ENCODE data around the gene NOL4L. TPM values are rescaled to one million over a fixed set of nuclear protein-coding genes. Genes with fewer than 3 reads are reported as not detected.

Gene NOL4L
- total RNA-seq, 1 experiment from 2014 or later: 31.7 TPM

GRCh38 chr20:32509639-32510066, 75.5 kb downstream of the NOL4L start:
- Histone ChIP-seq H3K27me3 (ENCODE audit: insufficient read depth, low read length) (no peaks in the 10 kb centered on the region), H3K56ac (ENCODE audit: insufficient read length, low read depth, low read length) (no peak overlapping the region), H2BK120ac (ENCODE audit: low read depth, low read length, poor library complexity, severe bottlenecking) (no peak overlapping the region), H3K4ac (ENCODE audit: low read depth, low read length) (no peak overlapping the region), H3K9ac (ENCODE audit: extremely low read depth, insufficient read length, low read length) (no peak overlapping the region), H2BK5ac (ENCODE audit: insufficient read length, low read length) (no peak overlapping the region), H4K5ac (ENCODE audit: insufficient read length, low read depth, low read length) (no peak overlapping the region), H3K4me1 (ENCODE audit: insufficient read depth, low read length) (no peaks in the 10 kb centered on the region; the same call in 1 of the 2 replicates), H2AK5ac (ENCODE audit: insufficient read length, low read length) (no peak overlapping the region), H3K27ac (ENCODE audit: insufficient read length, low read depth, low read length) (no peak overlapping the region), H3K23ac (ENCODE audit: insufficient read length, low read depth, low read length) (no peak overlapping the region), H3K14ac (ENCODE audit: insufficient read depth, low read length) (no peak overlapping the region), H3K18ac (ENCODE audit: insufficient read length, low read depth, low read length) (no peak overlapping the region), H2AFZ (ENCODE audit: low read length) (no peak overlapping the region), H3K4me2 (ENCODE audit: insufficient read depth, insufficient read length, low read length) (no peak overlapping the region), H3K79me2 (ENCODE audit: insufficient read depth, low read length) (no peaks in the 10 kb centered on the region), H3K23me2 (ENCODE audit: insufficient read length, low read depth, low read length, poor library complexity, severe bottlenecking) (no peaks in the 10 kb centered on the region), H3T11ph (ENCODE audit: low read length) (no peak overlapping the region), H4K20me1 (ENCODE audit: control insufficient read depth, insufficient read depth, insufficient read length) (no peaks in the 10 kb centered on the region), H2BK12ac (ENCODE audit: insufficient read length, low read depth, low read length) (no peak overlapping the region), H2BK15ac (ENCODE audit: low read depth, low read length) (no peak overlapping the region), H2BK20ac (ENCODE audit: low read depth, low read length, poor library complexity, severe bottlenecking) (no peak overlapping the region), H4K91ac (ENCODE audit: insufficient read length, low read depth, low read length) (no peak overlapping the region), H3K9me3 (ENCODE audit: control insufficient read depth, low read depth, low read length) (no peaks in the 10 kb centered on the region), H4K8ac (replicated peaks; ENCODE audit: insufficient read length, low read depth, low read length) (no peak overlapping the region), H3K79me1 (ENCODE audit: insufficient read depth, low read depth, low read length, poor library complexity, severe bottlenecking) (no peaks in the 10 kb centered on the region)
- Mint-ChIP-seq H3K9me3 (no peaks in the 10 kb centered on the region), H3K4me3 (no peak overlapping the region), H3K27me3 (ENCODE audit: low read depth) (peaks cover 12% of the 10 kb centered on the region), H3K36me3 (ENCODE audit: insufficient read depth in 1 of 3, low read depth in 3 of 3) (no peaks in the 10 kb centered on the region), H3K4me1 (peaks cover 30 to 32% of the 10 kb centered on the region in 2 experiments), H3K27ac (peak overlapping the region in 1 of 3 experiments; percentile 21; a peak in 1 of 7 replicates)
- peak; percentile 26 for DNase-seq
- peak; percentile 37; the same call in 2 of the 3 replicates for TF ChIP-seq CTCF (conservative IDR thresholded peaks at IDR 0.05)
- WGBS (ENCODE audit: extremely low coverage, insufficient read length, low lambda C conversion rate): no CpG with 5 or more reads among the region's 10 CpGs
